Measurements from ENCODE around the gene CNPY4. TPM values are rescaled to one million over a fixed set of nuclear protein-coding genes. Genes with fewer than 3 reads are reported as not detected.

The CNPY4 gene
- total RNA-seq, 1 experiment from 2014 or later: 13.0 TPM

DNA sequence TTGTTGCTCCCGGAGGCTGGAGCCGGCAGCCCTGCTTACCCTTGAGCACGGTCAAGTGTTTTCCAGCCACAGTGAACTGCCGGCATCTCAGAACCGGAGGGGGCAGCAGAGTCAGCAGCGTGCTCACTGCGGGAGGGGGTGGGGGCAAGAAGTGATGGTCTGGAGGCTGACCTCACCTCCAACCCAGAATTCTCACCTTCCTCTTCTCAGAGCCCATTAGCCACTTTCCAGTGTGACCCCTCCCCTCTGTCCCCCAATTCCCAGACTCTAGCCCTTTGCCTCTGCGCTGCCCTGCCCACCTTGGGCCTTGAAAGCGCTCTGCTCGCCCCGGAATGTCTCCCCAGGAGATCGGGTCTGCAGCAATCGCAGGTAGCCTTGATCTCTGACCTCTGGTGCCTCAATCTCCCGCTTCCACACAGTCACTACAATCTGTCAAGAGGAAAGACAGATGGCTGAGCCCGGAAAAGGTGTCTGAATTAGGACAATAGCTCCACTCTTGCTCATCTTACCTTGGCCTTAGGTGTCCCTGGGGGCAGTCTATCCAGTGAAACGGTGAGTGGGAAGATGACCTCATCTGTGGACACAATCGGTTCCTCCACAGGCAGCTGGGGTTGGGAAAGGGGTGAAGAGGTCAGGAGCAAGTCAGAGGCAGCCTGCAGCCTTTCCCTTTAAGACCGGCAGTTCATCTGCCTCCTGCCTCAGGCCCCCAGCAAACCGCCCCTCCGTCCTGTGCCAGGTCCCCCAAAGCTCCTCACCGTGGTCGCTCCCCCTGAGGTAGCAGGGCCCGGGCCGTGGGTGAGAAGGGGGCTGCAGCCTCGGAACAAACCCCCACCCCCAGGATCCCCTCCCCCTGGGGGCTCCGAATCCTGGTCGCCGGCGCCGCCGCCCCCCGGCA, 38.1 kb downstream of the CNPY4 start:
- H4K20me1 ChIP-seq (ENCODE audit: insufficient read depth, low read depth, low read length): peaks cover 12% of the 10 kb centered on the region; the same call in 1 of the 2 replicates
- H3K9me3 ChIP-seq (ENCODE audit: low read length): no peaks in the 10 kb centered on the region
- peak overlapping the region; percentile 90 for H3K4me2 ChIP-seq (ENCODE audit: low read depth, low read length, poor library complexity, severe bottlenecking)
- H3K4me1 ChIP-seq (ENCODE audit: low read length): peaks cover 27% of the 10 kb centered on the region
- peaks cover 21% of the 10 kb centered on the region for H3K79me2 ChIP-seq (ENCODE audit: low read length)
- H3K9ac ChIP-seq (ENCODE audit: low read length): peak overlapping the region; percentile 95
- peaks cover 6% of the 10 kb centered on the region for H3K36me3 ChIP-seq (ENCODE audit: insufficient read depth, low read length)
- DNase-seq: peak; percentile 61
- peak overlapping the region; percentile 100 for H3K4me3 ChIP-seq (ENCODE audit: low read length)
- H3K27me3 ChIP-seq (ENCODE audit: low read length): no peaks in the 10 kb centered on the region
- no peak overlapping the region for H2AFZ ChIP-seq (ENCODE audit: low read length)
- H3K9me2 ChIP-seq (replicated peaks; ENCODE audit: insufficient read depth, low read length): no peaks in the 10 kb centered on the region
- peak overlapping the region; percentile 54 for H3K27ac ChIP-seq (ENCODE audit: low read length)

DNA sequence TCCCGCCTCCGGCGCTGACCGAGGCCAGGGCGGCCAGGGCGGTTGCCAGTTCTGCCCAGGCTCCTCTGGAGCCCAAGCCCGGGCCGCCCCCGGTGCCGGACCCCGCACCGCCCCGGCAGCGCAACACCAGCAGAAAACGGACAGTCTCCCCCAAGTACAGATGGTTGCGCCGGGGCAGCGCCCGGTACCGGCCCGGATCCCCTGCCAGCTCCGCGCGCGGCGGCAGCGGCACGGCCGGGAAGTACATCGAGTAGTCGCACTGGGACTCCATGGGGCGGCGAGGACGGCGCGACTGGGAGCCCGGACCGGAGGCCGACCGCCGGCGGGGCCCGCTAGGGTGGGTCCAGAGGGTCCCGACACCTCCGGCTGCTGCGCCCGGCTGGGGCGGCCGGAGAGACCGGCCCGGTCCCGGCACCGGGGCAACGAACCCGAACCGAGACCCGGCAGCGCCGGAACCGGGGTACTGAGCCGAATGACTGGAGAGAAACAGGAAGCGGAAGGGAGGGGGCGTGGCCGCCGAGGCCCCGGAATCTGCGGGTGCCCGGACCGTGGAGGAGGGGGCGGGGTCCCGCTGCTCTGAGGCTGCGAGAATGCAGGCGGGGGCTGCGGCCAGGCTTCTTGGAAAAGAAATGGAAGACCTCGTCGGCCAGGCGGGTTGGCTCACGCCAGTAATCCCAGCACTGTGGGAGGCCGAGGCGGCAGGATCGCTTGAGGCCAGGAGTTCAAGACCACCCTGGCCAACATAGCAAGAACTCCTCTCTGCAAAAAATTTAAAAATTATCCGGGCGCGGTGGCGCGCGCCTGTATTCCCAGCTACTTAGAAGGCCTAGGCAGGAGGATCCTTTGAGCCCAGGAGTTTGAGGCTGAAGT, 39.0 kb downstream of the CNPY4 start, which contains the start of gene TRAPPC14:
TRAPPC14 (minus strand) TSS at position 495 of the 870 bp plus-strand sequence; CDS start at position 271, 224 bp downstream.
- Histone ChIP-seq H3K36me3 (ENCODE audit: insufficient read depth, low read length) (peaks cover 6% of the 10 kb centered on the region), H3K4me3 (ENCODE audit: low read length) (peak within 1 kb of the TSS; percentile 100), H3K4me2 (ENCODE audit: low read depth, low read length, poor library complexity, severe bottlenecking) (peak within 1 kb of the TSS; percentile 90), H3K9me3 (ENCODE audit: low read length) (no peaks in the 10 kb centered on the region), H4K20me1 (ENCODE audit: insufficient read depth, low read depth, low read length) (peaks cover 12% of the 10 kb centered on the region; the same call in 1 of the 2 replicates), H2AFZ (ENCODE audit: low read length) (peak within 1 kb of the TSS; percentile 69; the same call in 1 of the 2 replicates), H3K9ac (ENCODE audit: low read length) (peak within 1 kb of the TSS; percentile 95), H3K4me1 (ENCODE audit: low read length) (peaks cover 23% of the 10 kb centered on the region), H3K27ac (ENCODE audit: low read length) (peak within 1 kb of the TSS; percentile 54), H3K27me3 (ENCODE audit: low read length) (no peaks in the 10 kb centered on the region), H3K9me2 (replicated peaks; ENCODE audit: insufficient read depth, low read length) (no peaks in the 10 kb centered on the region), H3K79me2 (ENCODE audit: low read length) (peaks cover 17% of the 10 kb centered on the region)
- peak; percentile 93 for DNase-seq

DNA sequence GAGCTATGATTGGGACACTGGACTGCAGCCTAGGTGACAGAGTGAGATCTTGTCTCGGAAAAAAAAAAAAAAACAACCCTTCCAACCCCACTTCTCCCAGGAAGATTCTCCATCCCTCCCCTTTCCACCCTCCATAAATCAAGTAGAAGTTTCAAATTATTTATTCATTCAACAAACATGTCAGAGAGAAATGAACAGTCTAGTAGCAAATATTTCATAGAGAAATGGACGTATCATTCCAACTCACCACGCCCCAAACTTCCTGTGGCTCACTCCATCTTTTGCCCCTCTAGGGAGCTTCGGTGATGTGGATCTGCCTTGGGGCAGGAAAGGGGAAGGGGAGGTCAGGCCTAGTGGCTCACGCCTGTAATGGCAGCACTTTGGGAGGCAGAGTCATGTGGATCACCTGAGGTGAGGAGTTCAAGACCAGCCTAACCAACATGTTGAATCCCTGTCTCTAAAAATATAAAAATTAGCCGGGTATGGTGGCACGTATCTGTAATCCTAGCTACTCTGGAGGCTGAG, 39.7 kb downstream of the CNPY4 start:
- no peak overlapping the region for H3K27ac ChIP-seq (ENCODE audit: low read length)
- H3K79me2 ChIP-seq (ENCODE audit: low read length): peaks cover 17% of the 10 kb centered on the region
- peaks cover 6% of the 10 kb centered on the region for H3K36me3 ChIP-seq (ENCODE audit: insufficient read depth, low read length)
- peak; percentile 60 for DNase-seq
- H3K9me3 ChIP-seq (ENCODE audit: low read length): no peaks in the 10 kb centered on the region
- peak overlapping the region; percentile 100 for H3K4me3 ChIP-seq (ENCODE audit: low read length)
- peak overlapping the region; percentile 90 for H3K4me2 ChIP-seq (ENCODE audit: low read depth, low read length, poor library complexity, severe bottlenecking)
- H3K9ac ChIP-seq (ENCODE audit: low read length): peak overlapping the region; percentile 95
- H2AFZ ChIP-seq (ENCODE audit: low read length): peak overlapping the region; percentile 69; the same call in 1 of the 2 replicates
- no peaks in the 10 kb centered on the region for H3K9me2 ChIP-seq (replicated peaks; ENCODE audit: insufficient read depth, low read length)
- H4K20me1 ChIP-seq (ENCODE audit: insufficient read depth, low read depth, low read length): peaks cover 12% of the 10 kb centered on the region; the same call in 1 of the 2 replicates
- H3K27me3 ChIP-seq (ENCODE audit: low read length): no peaks in the 10 kb centered on the region
- H3K4me1 ChIP-seq (ENCODE audit: low read length): peaks cover 23% of the 10 kb centered on the region

DNA sequence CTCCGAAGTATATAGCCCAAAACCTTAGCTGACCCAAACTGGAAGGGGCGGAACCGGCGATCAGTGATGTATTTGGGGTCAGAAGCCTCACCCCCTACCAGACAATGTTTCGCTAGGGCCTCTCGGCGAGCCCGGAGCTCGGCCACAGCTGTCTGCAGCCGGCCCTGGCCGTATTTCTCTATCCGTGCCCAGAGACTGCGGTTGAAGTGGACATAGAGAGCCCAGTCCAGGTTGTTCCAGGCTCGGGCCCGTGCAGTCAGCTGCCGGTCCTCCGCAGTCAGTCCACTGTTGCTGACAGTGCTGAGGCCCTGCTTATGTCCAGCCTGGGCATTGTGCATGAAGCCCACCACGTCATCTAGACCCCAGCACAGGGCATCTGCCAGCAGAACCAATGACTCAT, 40.6 kb downstream of the CNPY4 start:
- Histone ChIP-seq H3K27ac (ENCODE audit: low read length) (no peak overlapping the region), H3K9ac (ENCODE audit: low read length) (no peak overlapping the region), H3K9me2 (replicated peaks; ENCODE audit: insufficient read depth, low read length) (no peaks in the 10 kb centered on the region), H3K4me1 (ENCODE audit: low read length) (peaks cover 23% of the 10 kb centered on the region), H3K4me2 (ENCODE audit: low read depth, low read length, poor library complexity, severe bottlenecking) (no peak overlapping the region), H3K9me3 (ENCODE audit: low read length) (no peaks in the 10 kb centered on the region), H3K27me3 (ENCODE audit: low read length) (no peaks in the 10 kb centered on the region), H3K79me2 (ENCODE audit: low read length) (peaks cover 17% of the 10 kb centered on the region), H3K36me3 (ENCODE audit: insufficient read depth, low read length) (peaks cover 6% of the 10 kb centered on the region), H3K4me3 (ENCODE audit: low read length) (no peak overlapping the region), H4K20me1 (ENCODE audit: insufficient read depth, low read depth, low read length) (peaks cover 12% of the 10 kb centered on the region; the same call in 1 of the 2 replicates), H2AFZ (ENCODE audit: low read length) (no peak overlapping the region)
- DNase-seq: peak; percentile 32

DNA sequence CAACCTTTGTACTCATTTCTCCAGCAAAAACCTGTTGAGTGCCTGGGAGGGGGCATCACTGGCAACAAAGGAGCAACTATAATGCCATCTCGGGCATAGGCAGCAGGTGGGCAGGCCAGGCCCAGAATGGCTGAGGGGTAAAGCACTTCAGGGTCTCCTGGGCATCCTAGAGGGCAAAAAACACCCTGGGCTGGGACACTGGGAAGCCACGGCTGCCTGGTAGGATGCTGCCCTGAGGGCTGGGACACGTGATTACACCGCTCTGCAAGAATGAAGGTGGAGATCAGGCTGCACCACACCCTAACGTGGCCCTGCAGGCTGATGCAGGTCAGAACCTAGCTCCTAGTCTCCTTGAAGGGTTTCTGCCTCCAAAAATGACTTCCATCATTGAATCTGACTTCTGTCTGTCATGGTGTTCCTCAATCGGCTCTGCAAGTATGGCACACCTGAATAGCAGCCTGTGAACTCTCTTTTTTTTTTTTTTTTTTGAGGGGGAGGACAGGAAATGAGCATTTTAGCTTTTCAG, 43.6 kb downstream of the CNPY4 start:
- Histone ChIP-seq H3K9me3 (ENCODE audit: low read length) (no peaks in the 10 kb centered on the region), H3K9ac (ENCODE audit: low read length) (no peak overlapping the region), H3K36me3 (ENCODE audit: insufficient read depth, low read length) (no peaks in the 10 kb centered on the region), H3K4me3 (ENCODE audit: low read length) (no peak overlapping the region), H3K4me1 (ENCODE audit: low read length) (peaks cover 5% of the 10 kb centered on the region), H3K9me2 (replicated peaks; ENCODE audit: insufficient read depth, low read length) (no peaks in the 10 kb centered on the region), H2AFZ (ENCODE audit: low read length) (no peak overlapping the region), H3K27me3 (ENCODE audit: low read length) (no peaks in the 10 kb centered on the region), H3K79me2 (ENCODE audit: low read length) (peaks cover 4% of the 10 kb centered on the region; the same call in 1 of the 2 replicates), H3K27ac (ENCODE audit: low read length) (no peak overlapping the region), H3K4me2 (ENCODE audit: low read depth, low read length, poor library complexity, severe bottlenecking) (no peak overlapping the region), H4K20me1 (ENCODE audit: insufficient read depth, low read depth, low read length) (no peaks in the 10 kb centered on the region; the same call in 1 of the 2 replicates)
- DNase-seq: peak; percentile 40

DNA sequence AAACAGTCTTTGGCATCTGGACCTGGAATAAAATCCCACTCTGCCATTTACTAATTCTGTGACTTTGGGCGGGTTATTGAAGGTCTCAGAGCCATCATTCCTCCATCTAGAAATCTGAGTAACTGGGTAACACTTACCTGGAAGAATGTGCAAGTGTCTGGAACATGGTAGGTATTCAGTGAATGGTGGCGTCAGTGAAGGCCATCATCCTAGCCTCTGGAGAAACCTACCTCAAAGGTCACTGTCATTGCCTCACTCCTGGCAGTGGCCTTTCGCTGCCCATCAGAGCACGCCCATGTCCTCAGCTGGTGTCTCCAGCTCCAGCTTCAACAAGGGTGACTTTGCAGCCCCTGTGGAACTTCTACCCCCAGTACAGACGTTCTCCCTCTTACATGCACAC, 44.4 kb downstream of the CNPY4 start:
- Histone ChIP-seq H3K4me1 (ENCODE audit: low read length) (peaks cover 8% of the 10 kb centered on the region), H3K9ac (ENCODE audit: low read length) (no peak overlapping the region), H3K27ac (ENCODE audit: low read length) (no peak overlapping the region), H3K36me3 (ENCODE audit: insufficient read depth, low read length) (no peaks in the 10 kb centered on the region), H3K4me3 (ENCODE audit: low read length) (no peak overlapping the region), H3K4me2 (ENCODE audit: low read depth, low read length, poor library complexity, severe bottlenecking) (no peak overlapping the region), H2AFZ (ENCODE audit: low read length) (no peak overlapping the region), H3K27me3 (ENCODE audit: low read length) (no peaks in the 10 kb centered on the region), H3K9me3 (ENCODE audit: low read length) (no peaks in the 10 kb centered on the region), H4K20me1 (ENCODE audit: insufficient read depth, low read depth, low read length) (no peaks in the 10 kb centered on the region), H3K79me2 (ENCODE audit: low read length) (no peaks in the 10 kb centered on the region), H3K9me2 (replicated peaks; ENCODE audit: insufficient read depth, low read length) (no peaks in the 10 kb centered on the region)
- no peak for DNase-seq

DNA sequence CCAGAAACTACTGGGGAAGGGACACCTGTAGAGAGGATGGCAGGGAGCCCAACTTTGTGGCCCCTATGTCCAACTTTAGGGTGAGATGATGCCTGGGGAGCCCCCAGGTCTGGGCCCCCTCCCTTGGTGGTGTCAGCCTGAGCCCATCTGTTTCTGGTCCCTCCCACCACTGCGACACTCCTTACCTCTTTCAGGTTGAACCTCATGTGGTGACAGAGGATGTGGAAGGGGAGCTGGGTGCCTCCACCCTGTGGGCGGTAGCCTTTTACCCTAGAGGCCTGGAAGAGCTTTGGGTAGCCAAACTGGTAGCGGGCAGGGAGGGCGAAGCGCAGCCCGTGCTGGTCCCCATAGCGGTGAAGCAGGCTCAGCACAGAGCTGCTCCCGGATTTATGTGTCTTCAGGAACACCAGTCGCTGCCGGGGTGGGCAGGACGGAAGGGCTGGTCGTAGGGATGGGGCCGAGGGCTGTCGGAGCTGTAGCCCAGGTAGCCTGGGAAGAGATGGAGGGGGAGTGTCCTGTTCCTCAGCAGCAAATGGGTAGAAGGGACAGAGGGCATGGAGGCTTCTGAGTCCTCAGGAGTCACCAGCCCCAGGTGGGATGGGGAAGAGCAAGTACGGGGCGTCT, 47.0 kb downstream of the CNPY4 start:
- H3K4me1 ChIP-seq (ENCODE audit: low read length): peaks cover 5% of the 10 kb centered on the region
- no peak for DNase-seq
- no peak overlapping the region for H3K27ac ChIP-seq (ENCODE audit: low read length)
- no peaks in the 10 kb centered on the region for H3K9me2 ChIP-seq (replicated peaks; ENCODE audit: insufficient read depth, low read length)
- no peaks in the 10 kb centered on the region for H3K27me3 ChIP-seq (ENCODE audit: low read length)
- H3K36me3 ChIP-seq (ENCODE audit: insufficient read depth, low read length): no peaks in the 10 kb centered on the region
- no peaks in the 10 kb centered on the region for H3K9me3 ChIP-seq (ENCODE audit: low read length)
- no peak overlapping the region for H2AFZ ChIP-seq (ENCODE audit: low read length)
- no peak overlapping the region for H3K9ac ChIP-seq (ENCODE audit: low read length)
- no peaks in the 10 kb centered on the region for H4K20me1 ChIP-seq (ENCODE audit: insufficient read depth, low read depth, low read length)
- no peak overlapping the region for H3K4me2 ChIP-seq (ENCODE audit: low read depth, low read length, poor library complexity, severe bottlenecking)
- no peak overlapping the region for H3K4me3 ChIP-seq (ENCODE audit: low read length)
- no peaks in the 10 kb centered on the region for H3K79me2 ChIP-seq (ENCODE audit: low read length)

All from Karpas-422 (cell line).